Spleen (tissue), 7 donors: Measurements from ENCODE around the gene MTMR3.

Experiments
- CTCF ChIP-seq, 11 experiments: fragments of 200-600 bp in 7 of 11; fragments of 450-650 bp in 4 of 11; sonication (generic) in 4 of 11; IDR thresholded peaks in 8 of 11; conservative IDR thresholded peaks in 3 of 11; 1 replicate in 7 of 11; 2 replicates in 4 of 11; pipeline versions ENCODE4 v1.4.0 to v1.8.0; 2016 to 2021; ENCODE audit warnings: antibody characterized with exemption in 11 of 11, inconsistent platforms in 4 of 11, mild to moderate bottlenecking in 1 of 11
- POLR2A ChIP-seq, 3 donors: fragments of 450-650 bp; IDR thresholded peaks; one replicate each; pipeline ENCODE4 v1.5.1; 2017; ENCODE audit warnings: antibody characterized with exemption in 3 of 3, mild to moderate bottlenecking in 1 of 3
- POLR2AphosphoS5 ChIP-seq, 3 donors: sonication (generic); formaldehyde crosslinking; IDR thresholded peaks; one replicate each; pipeline ENCODE4 v1.5.1; 2017; ENCODE audit warnings: antibody characterized with exemption in 3 of 3
- donor health status: DM: no; HTN: no; CAD: no; lungs with moderate emphysema.
- donor health status: DM: no; HTN: no; CAD: no.
- donor health status: DM: no; HTN: no; CAD: no.

DNA sequence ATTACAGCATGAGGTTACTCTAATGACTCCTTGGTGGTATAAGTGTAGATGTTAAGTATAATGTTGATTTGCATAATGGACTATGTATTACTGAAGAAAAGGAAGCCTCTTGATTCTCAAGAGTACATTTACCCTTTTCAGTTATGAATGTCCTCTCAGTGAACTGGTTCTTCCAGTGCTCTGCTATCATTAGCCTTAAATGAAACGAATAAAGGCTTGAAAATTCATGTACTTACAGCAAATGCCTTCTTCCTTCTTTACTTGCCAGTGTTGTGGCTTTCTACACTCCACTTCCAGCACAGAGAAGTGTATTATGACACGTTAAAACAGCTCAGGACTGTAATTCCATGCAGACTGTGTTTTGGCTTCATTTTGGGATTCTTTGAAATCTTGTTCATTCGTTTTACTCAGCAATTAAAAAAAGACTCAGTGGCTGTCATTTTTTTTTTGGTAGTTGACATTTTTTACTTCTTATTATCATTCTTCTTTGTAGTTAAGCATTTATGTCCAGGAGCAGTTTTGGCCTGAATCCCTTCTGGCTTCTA lies 96.9 kb downstream of the MTMR3 start:
- TF ChIP-seq POLR2A (IDR thresholded peaks at IDR 0.05) (no peak), CTCF (IDR thresholded peaks at IDR 0.05 in 8 of 11, conservative IDR thresholded peaks at IDR 0.05 in 3 of 11) (no peak), POLR2AphosphoS5 (IDR thresholded peaks at IDR 0.05) (no peak)
